OCI-LY7 (cell line): ENCODE results near the gene GRK3.

Experiments
- CTCF ChIP-seq: fragments of 200-600 bp; sonication (generic); conservative IDR thresholded peaks from 2 replicates; pipeline ENCODE4 v1.5.1; 2014; ENCODE audit warnings: mild to moderate bottlenecking, antibody characterized with exemption, low read length, moderate library complexity, mixed read lengths
- EZH2phosphoT487 ChIP-seq: fragments of 200-600 bp; sonication (generic); IDR thresholded peaks from 2 replicates; pipeline ENCODE4 v1.6.1; 2018; ENCODE audit warnings: low read depth, borderline replicate concordance, mild to moderate bottlenecking, mixed run types, antibody characterized with exemption, low read length, moderate library complexity, mixed read lengths

DNA sequence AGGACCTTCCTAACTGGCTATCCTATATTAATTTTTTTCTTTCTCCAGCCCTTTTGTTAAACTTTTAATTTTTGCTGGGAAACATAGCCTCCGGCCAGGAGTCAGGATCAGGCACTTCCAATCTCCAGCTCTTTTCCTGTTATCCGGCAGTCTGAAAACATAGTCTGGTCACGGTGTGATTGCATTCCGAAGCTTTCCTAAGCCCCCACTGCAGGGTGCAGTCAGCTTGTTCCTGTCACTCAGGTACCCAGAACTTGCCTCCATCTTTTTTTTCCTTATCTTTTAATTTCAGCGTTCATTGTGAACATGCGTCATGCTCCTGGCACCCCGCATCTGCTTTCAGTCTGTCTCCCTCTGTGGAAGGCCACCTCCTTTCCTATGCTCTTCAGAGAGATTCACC is 59.4 kb downstream of the GRK3 start:
- TF ChIP-seq EZH2phosphoT487 = no peak
- no peak for TF ChIP-seq CTCF
